ENCODE results near the gene DDX51. TPM values are rescaled to one million over a fixed set of nuclear protein-coding genes. Genes with fewer than 3 reads are reported as not detected.
A peak's percentile ranks its signal among the peaks of the same experiment; 100 is the strongest.

DDX51 gene
- total and polyA plus RNA-seq, 2 of the 13 experiments (the other 11 are each of a cell fraction or from before 2014, with no cell fraction given), result 10.1 TPM

- TF ChIP-seq ATF3 (CRISPR knock-in tag; IDR thresholded peaks at IDR 0.05), result no peak
- no peak for TF ChIP-seq ZNF674 (CRISPR knock-in tag; IDR thresholded peaks at IDR 0.05; ENCODE audit: low read depth)
- TF ChIP-seq ZNF512B (CRISPR knock-in tag; IDR thresholded peaks at IDR 0.05; ENCODE audit: borderline replicate concordance), result peak; percentile 49; the same call in 1 of the 2 replicates
- no peak for TF ChIP-seq ZKSCAN1 (IDR thresholded peaks at IDR 0.05; ENCODE audit: low read length)
- 0 out of 2 replicates have a peak, but pooled peaks have one; percentile 57 for TF ChIP-seq MIER3 (CRISPR knock-in tag; IDR thresholded peaks at IDR 0.05; ENCODE audit: borderline replicate concordance)
- no peak for TF ChIP-seq ZNF451 (CRISPR knock-in tag; IDR thresholded peaks at IDR 0.05)
- TF ChIP-seq ESRRA (CRISPR knock-in tag; IDR thresholded peaks at IDR 0.05; ENCODE audit: low read depth), result no peak
- TF ChIP-seq REXO4 (CRISPR knock-in tag; IDR thresholded peaks at IDR 0.05; ENCODE audit: borderline replicate concordance), result no peak
- TF ChIP-seq ARID3A (IDR thresholded peaks at IDR 0.05; ENCODE audit: low read depth, low read length), result no peak
- TF ChIP-seq KMT2A (CRISPR knock-in tag; IDR thresholded peaks at IDR 0.05), result no peak
- TF ChIP-seq CC2D1A (CRISPR knock-in tag; IDR thresholded peaks at IDR 0.05), result no peak
- no peak for TF ChIP-seq GMEB2 (CRISPR knock-in tag; IDR thresholded peaks at IDR 0.05; ENCODE audit: low read depth)
- TF ChIP-seq ZNF749 (CRISPR knock-in tag; IDR thresholded peaks at IDR 0.05; ENCODE audit: borderline replicate concordance), result no peak
- TF ChIP-seq NFRKB (IDR thresholded peaks at IDR 0.05), result no peak
- TF ChIP-seq MTA3 (CRISPR knock-in tag; IDR thresholded peaks at IDR 0.05), result no peak
- no peak for TF ChIP-seq ZNF3 (CRISPR knock-in tag; IDR thresholded peaks at IDR 0.05)
- TF ChIP-seq ZNF350 (CRISPR knock-in tag; IDR thresholded peaks at IDR 0.05; ENCODE audit: borderline replicate concordance, low read depth), result 0 out of 2 replicates have a peak, but pooled peaks have one; percentile 38
- no peak for TF ChIP-seq ZNF660 (CRISPR knock-in tag; IDR thresholded peaks at IDR 0.05; ENCODE audit: borderline replicate concordance, low read depth)
- TF ChIP-seq RXRB (CRISPR knock-in tag; IDR thresholded peaks at IDR 0.05; ENCODE audit: borderline replicate concordance), result peak; percentile 35; the same call in 1 of the 2 replicates
- TF ChIP-seq ZSCAN12 (CRISPR knock-in tag; IDR thresholded peaks at IDR 0.05), result no peak
- TF ChIP-seq CBX1 (IDR thresholded peaks at IDR 0.05; ENCODE audit: low read depth), result no peak
These were observed 9.6 kb upstream of the DDX51 start (continued) for GRCh38 chr12:132153501-132154340.
